Measurements from ENCODE around the gene POLR3C. TPM values are rescaled to one million over a fixed set of nuclear protein-coding genes. Genes with fewer than 3 reads are reported as not detected.

POLR3C gene
- total and polyA plus RNA-seq, 2 of the 13 experiments (the other 11 are each of a cell fraction or from before 2014, with no cell fraction given), result 15.5 to 24.3 TPM

GRCh38 chr1:145891587-145892485, 67.8 kb downstream of the POLR3C start (continued):
- no peak for TF ChIP-seq ZNF180 (CRISPR knock-in tag; IDR thresholded peaks at IDR 0.05; ENCODE audit: borderline replicate concordance, low read depth)
- peak; percentile 85 for TF ChIP-seq NCOA2 (CRISPR knock-in tag; IDR thresholded peaks at IDR 0.05)
- TF ChIP-seq ZNF605 (CRISPR knock-in tag; IDR thresholded peaks at IDR 0.05), result no peak
- TF ChIP-seq, protein P1, sequence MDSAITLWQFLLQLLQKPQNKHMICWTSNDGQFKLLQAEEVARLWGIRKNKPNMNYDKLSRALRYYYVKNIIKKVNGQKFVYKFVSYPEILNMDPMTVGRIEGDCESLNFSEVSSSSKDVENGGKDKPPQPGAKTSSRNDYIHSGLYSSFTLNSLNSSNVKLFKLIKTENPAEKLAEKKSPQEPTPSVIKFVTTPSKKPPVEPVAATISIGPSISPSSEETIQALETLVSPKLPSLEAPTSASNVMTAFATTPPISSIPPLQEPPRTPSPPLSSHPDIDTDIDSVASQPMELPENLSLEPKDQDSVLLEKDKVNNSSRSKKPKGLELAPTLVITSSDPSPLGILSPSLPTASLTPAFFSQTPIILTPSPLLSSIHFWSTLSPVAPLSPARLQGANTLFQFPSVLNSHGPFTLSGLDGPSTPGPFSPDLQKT (CRISPR knock-in tag; IDR thresholded peaks at IDR 0.05; ENCODE audit: borderline replicate concordance), result no peak
- peak; percentile 96 for TF ChIP-seq XRCC5 (optimal IDR thresholded peaks at IDR 0.05; ENCODE audit: low read length)
- TF ChIP-seq, protein P2, sequence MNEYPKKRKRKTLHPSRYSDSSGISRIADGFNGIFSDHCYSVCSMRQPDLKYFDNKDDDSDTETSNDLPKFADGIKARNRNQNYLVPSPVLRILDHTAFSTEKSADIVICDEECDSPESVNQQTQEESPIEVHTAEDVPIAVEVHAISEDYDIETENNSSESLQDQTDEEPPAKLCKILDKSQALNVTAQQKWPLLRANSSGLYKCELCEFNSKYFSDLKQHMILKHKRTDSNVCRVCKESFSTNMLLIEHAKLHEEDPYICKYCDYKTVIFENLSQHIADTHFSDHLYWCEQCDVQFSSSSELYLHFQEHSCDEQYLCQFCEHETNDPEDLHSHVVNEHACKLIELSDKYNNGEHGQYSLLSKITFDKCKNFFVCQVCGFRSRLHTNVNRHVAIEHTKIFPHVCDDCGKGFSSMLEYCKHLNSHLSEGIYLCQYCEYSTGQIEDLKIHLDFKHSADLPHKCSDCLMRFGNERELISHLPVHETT (CRISPR knock-in tag; conservative IDR thresholded peaks at IDR 0.05), result no peak
- peak; percentile 81 for TF ChIP-seq ZNF574 (CRISPR knock-in tag; IDR thresholded peaks at IDR 0.05)
- TF ChIP-seq ETV5 (CRISPR knock-in tag; IDR thresholded peaks at IDR 0.05; ENCODE audit: borderline replicate concordance), result peak; percentile 98
- peak; percentile 52; the same call in 1 of the 2 replicates for TF ChIP-seq YEATS2 (CRISPR knock-in tag; IDR thresholded peaks at IDR 0.05; ENCODE audit: borderline replicate concordance)
- no peak for TF ChIP-seq MED8 (CRISPR knock-in tag; IDR thresholded peaks at IDR 0.05; ENCODE audit: insufficient replicate concordance)
- no peak for TF ChIP-seq PHF8 (CRISPR knock-in tag; IDR thresholded peaks at IDR 0.05)
- TF ChIP-seq AHDC1 (CRISPR knock-in tag; IDR thresholded peaks at IDR 0.05; ENCODE audit: borderline replicate concordance), result peak; percentile 84; the same call in 1 of the 2 replicates
- 0 out of 2 replicates have a peak, but pooled peaks have one; percentile 29 for TF ChIP-seq NRL (CRISPR knock-in tag; IDR thresholded peaks at IDR 0.05; ENCODE audit: borderline replicate concordance)
- TF ChIP-seq ZNF383 (CRISPR knock-in tag; IDR thresholded peaks at IDR 0.05; ENCODE audit: borderline replicate concordance), result no peak
- peak; percentile 89 for TF ChIP-seq ZNF501 (CRISPR knock-in tag; IDR thresholded peaks at IDR 0.05)
